Measurements from ENCODE around the gene LMO1.
A peak's percentile ranks its signal among the peaks of the same experiment; 100 is the strongest.

DNA sequence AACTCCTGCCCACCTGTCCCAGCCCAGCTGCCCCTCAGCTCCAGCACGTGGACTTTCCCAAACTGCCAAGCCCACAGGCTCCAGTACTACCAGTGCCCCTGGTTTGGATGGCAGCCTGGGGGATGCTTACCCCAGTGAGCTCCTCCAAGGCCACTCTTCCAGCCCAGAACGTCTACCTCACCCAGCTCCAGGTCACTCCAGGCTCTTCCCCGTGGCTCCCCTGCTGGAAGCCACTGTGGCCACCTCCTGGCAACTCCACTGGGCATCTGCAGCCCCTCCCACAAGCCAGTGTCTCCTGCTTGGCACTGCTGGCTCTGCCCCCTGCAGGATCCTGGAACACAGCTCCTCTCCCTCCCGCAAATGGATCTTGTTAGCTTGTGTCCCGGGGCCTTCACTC, 29.3 kb downstream of the LMO1 start:
- TF ChIP-seq, protein P1, sequence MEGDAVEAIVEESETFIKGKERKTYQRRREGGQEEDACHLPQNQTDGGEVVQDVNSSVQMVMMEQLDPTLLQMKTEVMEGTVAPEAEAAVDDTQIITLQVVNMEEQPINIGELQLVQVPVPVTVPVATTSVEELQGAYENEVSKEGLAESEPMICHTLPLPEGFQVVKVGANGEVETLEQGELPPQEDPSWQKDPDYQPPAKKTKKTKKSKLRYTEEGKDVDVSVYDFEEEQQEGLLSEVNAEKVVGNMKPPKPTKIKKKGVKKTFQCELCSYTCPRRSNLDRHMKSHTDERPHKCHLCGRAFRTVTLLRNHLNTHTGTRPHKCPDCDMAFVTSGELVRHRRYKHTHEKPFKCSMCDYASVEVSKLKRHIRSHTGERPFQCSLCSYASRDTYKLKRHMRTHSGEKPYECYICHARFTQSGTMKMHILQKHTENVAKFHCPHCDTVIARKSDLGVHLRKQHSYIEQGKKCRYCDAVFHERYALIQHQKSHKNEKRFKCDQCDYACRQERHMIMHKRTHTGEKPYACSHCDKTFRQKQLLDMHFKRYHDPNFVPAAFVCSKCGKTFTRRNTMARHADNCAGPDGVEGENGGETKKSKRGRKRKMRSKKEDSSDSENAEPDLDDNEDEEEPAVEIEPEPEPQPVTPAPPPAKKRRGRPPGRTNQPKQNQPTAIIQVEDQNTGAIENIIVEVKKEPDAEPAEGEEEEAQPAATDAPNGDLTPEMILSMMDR (IDR thresholded peaks at IDR 0.05) = peak in 1 of 12 donors; percentile 13
- TF ChIP-seq POLR2A (IDR thresholded peaks at IDR 0.05) = no peak

Measured in heart left ventricle (tissue), 13 donors.